ENCODE data around the gene CYB5A.
"Not testable (repeated sequence)": the region's sequence is repeated elsewhere in the genome, so short reads cannot be mapped to it uniquely, and the experiment has no call there.

CYB5A gene

GRCh38 chr18:74294526-74294925 lies 2.8 kb upstream of the CYB5A start:
- no peak for DNase-seq

- DNase-seq = not testable (repeated sequence)
These were observed 1.2 kb upstream of the CYB5A start for GRCh38 chr18:74292982-74293381.

GRCh38 chr18:74292541-74292858 lies 737 bp upstream of the CYB5A start:
- no peak for DNase-seq

GRCh38 chr18:74291472-74291770 lies 342 bp downstream of the CYB5A start:
- DNase-seq = no peak

- no peak for DNase-seq
These were observed 830 bp downstream of the CYB5A start for GRCh38 chr18:74290794-74291471.

GRCh38 chr18:74290021-74290420 lies 1.7 kb downstream of the CYB5A start:
- no peak for DNase-seq

GRCh38 chr18:74289137-74289536 lies 2.6 kb downstream of the CYB5A start:
- no peak for DNase-seq

- DNase-seq = no peak
These were observed 3.0 kb downstream of the CYB5A start for GRCh38 chr18:74288730-74289129.

- DNase-seq = no peak
These were observed 3.7 kb downstream of the CYB5A start for GRCh38 chr18:74288041-74288440.

GRCh38 chr18:74286856-74287255 lies 4.9 kb downstream of the CYB5A start:
- no peak for DNase-seq

- DNase-seq = no peak
These were observed 5.5 kb downstream of the CYB5A start for GRCh38 chr18:74286106-74286855.

- not testable (repeated sequence) for DNase-seq
These were observed 6.2 kb downstream of the CYB5A start for GRCh38 chr18:74285583-74285982.

- no peak for DNase-seq
These were observed 6.8 kb downstream of the CYB5A start for GRCh38 chr18:74284980-74285355.

GRCh38 chr18:74284191-74284979 lies 7.4 kb downstream of the CYB5A start:
- DNase-seq = no peak

- DNase-seq = no peak
These were observed 8.1 kb downstream of the CYB5A start for GRCh38 chr18:74283646-74284045.

GRCh38 chr18:74282755-74283554 lies 8.8 kb downstream of the CYB5A start:
- no peak for DNase-seq

- no peak for DNase-seq
These were observed 9.6 kb downstream of the CYB5A start for GRCh38 chr18:74281980-74282754.

GRCh38 chr18:74281011-74281979 lies 10.5 kb downstream of the CYB5A start:
- DNase-seq = no peak

GRCh38 chr18:74278983-74279382 lies 12.8 kb downstream of the CYB5A start:
- DNase-seq = no peak

GRCh38 chr18:74278058-74278457 lies 13.7 kb downstream of the CYB5A start:
- DNase-seq = no peak

GRCh38 chr18:74277296-74277695 lies 14.5 kb downstream of the CYB5A start:
- no peak for DNase-seq
